HepG2 (cell line): Measurements from ENCODE around the gene HSD3B7. TPM values are rescaled to one million over a fixed set of nuclear protein-coding genes. Genes with fewer than 3 reads are reported as not detected.

Experiments used
- CBX2 ChIP-seq, 2 experiments: fragments of 200-600 bp in 1 of 2; sonication (generic); formaldehyde crosslinking in 1 of 2; IDR thresholded peaks; 2 replicates each; pipeline versions ENCODE4 v1.7.0 to v1.8.1; 2018 to 2022; ENCODE audit warnings: low read depth in 2 of 2, low read length in 1 of 2, mild to moderate bottlenecking in 1 of 2, missing genetic modification reagents in 1 of 2
- DMAP1 ChIP-seq: IDR thresholded peaks from 2 replicates; pipeline ENCODE4 v1.6.1; 2016
- POLR2A ChIP-seq, 2 experiments: IDR thresholded peaks; 2 replicates each; pipeline ENCODE4 v1.6.1; 2011; ENCODE audit warnings: low read depth in 2 of 2, low read length in 2 of 2, mild to moderate bottlenecking in 1 of 2, moderate library complexity in 1 of 2; ENCODE audit not compliant: insufficient read depth in 1 of 2
- TAF15 ChIP-seq: fragments of 200-400 bp; formaldehyde crosslinking; IDR thresholded peaks from one replicate; pipeline ENCODE4 v1.6.1; 2018; ENCODE audit warnings: mild to moderate bottlenecking, low read depth, low read length; ENCODE audit not compliant: poor library complexity, severe bottlenecking
- TRIM24 ChIP-seq: sonication (generic); formaldehyde crosslinking; IDR thresholded peaks from 2 replicates; pipeline ENCODE4 v1.8.0; 2022; ENCODE audit warnings: mild to moderate bottlenecking, missing genetic modification reagents
- ZFP82 ChIP-seq: sonication (generic); formaldehyde crosslinking; IDR thresholded peaks from 2 replicates; pipeline ENCODE4 v1.5.1; 2020; ENCODE audit warnings: mild to moderate bottlenecking, missing genetic modification reagents, borderline replicate concordance
- ZMAT3 ChIP-seq: sonication (generic); formaldehyde crosslinking; conservative IDR thresholded peaks from 2 replicates; pipeline ENCODE4 v1.7.0; 2021; ENCODE audit warnings: missing genetic modification reagents
- ZNF17 ChIP-seq: sonication (generic); formaldehyde crosslinking; IDR thresholded peaks from 2 replicates; pipeline ENCODE4 v1.5.0; 2020; ENCODE audit warnings: mild to moderate bottlenecking, missing genetic modification reagents
- ZNF331 ChIP-seq: sonication (generic); formaldehyde crosslinking; IDR thresholded peaks from 2 replicates; pipeline ENCODE4 v1.4.0; 2020; ENCODE audit warnings: missing genetic modification reagents
- ZNF367 ChIP-seq: sonication (generic); formaldehyde crosslinking; IDR thresholded peaks from 2 replicates; pipeline ENCODE4 v1.4.0; 2020; ENCODE audit warnings: missing genetic modification reagents, borderline replicate concordance
- ZNF446 ChIP-seq: sonication (generic); formaldehyde crosslinking; IDR thresholded peaks from 2 replicates; pipeline ENCODE4 v1.5.0; 2020; ENCODE audit warnings: mild to moderate bottlenecking, missing genetic modification reagents
- ZNF460 ChIP-seq: sonication (generic); formaldehyde crosslinking; IDR thresholded peaks from 2 replicates; pipeline ENCODE4 v1.5.1; 2020; ENCODE audit warnings: missing genetic modification reagents, mild to moderate bottlenecking, borderline replicate concordance
- ZNF670 ChIP-seq: sonication (generic); formaldehyde crosslinking; IDR thresholded peaks from 2 replicates; pipeline ENCODE4 v1.8.0; 2022; ENCODE audit warnings: mild to moderate bottlenecking, missing genetic modification reagents, borderline replicate concordance
- ZNF674 ChIP-seq: sonication (generic); formaldehyde crosslinking; IDR thresholded peaks from 2 replicates; pipeline ENCODE4 v1.5.0; 2020; ENCODE audit warnings: low read depth, mild to moderate bottlenecking, missing genetic modification reagents
- ZNF761 ChIP-seq: sonication (generic); formaldehyde crosslinking; conservative IDR thresholded peaks from 2 replicates; pipeline ENCODE4 v1.4.0; 2020; ENCODE audit warnings: mild to moderate bottlenecking, missing genetic modification reagents
- polyA plus RNA-seq, 8 experiments: library from polyadenylated mRNA; depleted of rRNA in 3 of 8; stranded (reverse) in 7 of 8; unstranded in 1 of 8; fragments of >200 nt; fragmentation: Illumina TruSeq in 4 of 8; extraction: Trizol in 4 of 8; gene quantifications; 2 replicates each; pipeline versions ENCODE4 v1.2.1 to v1.2.3, GENCODE V29; 2011 to 2016; ENCODE audit warnings: low read depth in 4 of 8, missing spikeins in 1 of 8, mixed read lengths in 1 of 8; ENCODE audit not compliant: insufficient read depth in 1 of 8
- total RNA-seq, 5 experiments: library from RNA; depleted of rRNA; stranded (reverse); fragments of >200 nt; fragmentation: Illumina TruSeq; extraction: Trizol; gene quantifications; 2 replicates each; pipeline ENCODE4 v1.2.3, GENCODE V29; 2016; ENCODE audit warnings: low read depth in 1 of 5
- TF ChIP-seq, protein P1 (sequence below): sonication (generic); formaldehyde crosslinking; IDR thresholded peaks from 2 replicates; pipeline ENCODE4 v1.4.0; 2020; ENCODE audit warnings: missing genetic modification reagents, mild to moderate bottlenecking, borderline replicate concordance
- TF ChIP-seq, protein P2 (sequence below): sonication (generic); formaldehyde crosslinking; IDR thresholded peaks from 2 replicates; pipeline ENCODE4 v1.4.0; 2020; ENCODE audit warnings: missing genetic modification reagents
- TF ChIP-seq, protein P3 (sequence below): sonication (generic); formaldehyde crosslinking; IDR thresholded peaks from 2 replicates; pipeline ENCODE4 v1.8.1; 2023; ENCODE audit warnings: mild to moderate bottlenecking, missing genetic modification reagents
- TF ChIP-seq, protein P4 (sequence below): IDR thresholded peaks from 2 replicates; pipeline ENCODE4 v1.6.1; 2016
- TF ChIP-seq, protein P5 (sequence below): sonication (generic); formaldehyde crosslinking; IDR thresholded peaks from 2 replicates; pipeline ENCODE4 v1.5.1; 2020; ENCODE audit warnings: mild to moderate bottlenecking, missing genetic modification reagents, moderate library complexity

The HSD3B7 gene
- total and polyA plus RNA-seq, 2 of the 13 experiments (the other 11 are each of a cell fraction or from before 2014, with no cell fraction given), result 32.9 to 69.7 TPM

DNA sequence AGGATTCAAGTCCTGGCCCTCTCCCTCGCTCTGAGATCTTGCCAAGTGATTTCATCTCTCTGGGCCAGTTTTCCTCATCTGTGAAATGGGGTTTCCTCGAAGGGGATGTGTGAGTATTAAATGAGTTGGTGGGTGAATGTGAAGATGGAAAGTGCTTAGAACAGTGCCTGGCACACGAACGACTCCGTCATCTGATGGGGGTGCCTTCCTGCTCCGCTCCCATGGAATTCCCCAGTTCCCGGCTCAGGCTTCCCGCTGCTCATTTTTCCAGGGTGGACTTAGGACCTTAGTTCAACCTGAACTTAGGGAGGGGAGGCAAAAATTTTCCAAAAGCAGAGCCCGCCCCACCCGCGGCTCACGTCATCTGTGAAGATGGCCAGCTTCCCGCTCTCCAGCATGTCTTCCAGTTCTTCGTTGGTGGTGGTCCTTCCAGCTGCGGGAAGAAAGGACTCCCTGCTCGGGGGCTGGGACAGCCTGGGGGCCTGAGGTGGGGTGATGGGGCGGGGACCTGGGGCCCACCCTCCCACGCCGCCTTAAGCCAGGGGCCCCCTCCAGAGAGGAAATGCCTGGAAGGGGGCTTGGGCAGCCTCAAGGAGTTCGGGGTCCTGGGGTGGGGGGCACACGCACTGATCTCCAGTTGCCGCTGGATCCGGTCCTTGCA, 11.4 kb downstream of the HSD3B7 start (continued):
- TF ChIP-seq TRIM24 (CRISPR knock-in tag), result no peak
- TF ChIP-seq, protein P1, sequence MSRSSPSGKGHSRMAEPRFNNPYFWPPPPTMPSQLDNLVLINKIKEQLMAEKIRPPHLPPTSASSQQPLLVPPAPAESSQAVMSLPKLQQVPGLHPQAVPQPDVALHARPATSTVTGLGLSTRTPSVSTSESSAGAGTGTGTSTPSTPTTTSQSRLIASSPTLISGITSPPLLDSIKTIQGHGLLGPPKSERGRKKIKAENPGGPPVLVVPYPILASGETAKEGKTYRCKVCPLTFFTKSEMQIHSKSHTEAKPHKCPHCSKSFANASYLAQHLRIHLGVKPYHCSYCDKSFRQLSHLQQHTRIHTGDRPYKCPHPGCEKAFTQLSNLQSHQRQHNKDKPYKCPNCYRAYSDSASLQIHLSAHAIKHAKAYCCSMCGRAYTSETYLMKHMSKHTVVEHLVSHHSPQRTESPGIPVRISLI (CRISPR knock-in tag), result no peak
- TF ChIP-seq ZNF761, result no peak
- TF ChIP-seq ZNF674, result no peak
- peak; percentile 47; the same call in 1 of the 2 replicates for TF ChIP-seq DMAP1
- TF ChIP-seq ZMAT3 (CRISPR knock-in tag), result no peak
- TF ChIP-seq, protein P2, sequence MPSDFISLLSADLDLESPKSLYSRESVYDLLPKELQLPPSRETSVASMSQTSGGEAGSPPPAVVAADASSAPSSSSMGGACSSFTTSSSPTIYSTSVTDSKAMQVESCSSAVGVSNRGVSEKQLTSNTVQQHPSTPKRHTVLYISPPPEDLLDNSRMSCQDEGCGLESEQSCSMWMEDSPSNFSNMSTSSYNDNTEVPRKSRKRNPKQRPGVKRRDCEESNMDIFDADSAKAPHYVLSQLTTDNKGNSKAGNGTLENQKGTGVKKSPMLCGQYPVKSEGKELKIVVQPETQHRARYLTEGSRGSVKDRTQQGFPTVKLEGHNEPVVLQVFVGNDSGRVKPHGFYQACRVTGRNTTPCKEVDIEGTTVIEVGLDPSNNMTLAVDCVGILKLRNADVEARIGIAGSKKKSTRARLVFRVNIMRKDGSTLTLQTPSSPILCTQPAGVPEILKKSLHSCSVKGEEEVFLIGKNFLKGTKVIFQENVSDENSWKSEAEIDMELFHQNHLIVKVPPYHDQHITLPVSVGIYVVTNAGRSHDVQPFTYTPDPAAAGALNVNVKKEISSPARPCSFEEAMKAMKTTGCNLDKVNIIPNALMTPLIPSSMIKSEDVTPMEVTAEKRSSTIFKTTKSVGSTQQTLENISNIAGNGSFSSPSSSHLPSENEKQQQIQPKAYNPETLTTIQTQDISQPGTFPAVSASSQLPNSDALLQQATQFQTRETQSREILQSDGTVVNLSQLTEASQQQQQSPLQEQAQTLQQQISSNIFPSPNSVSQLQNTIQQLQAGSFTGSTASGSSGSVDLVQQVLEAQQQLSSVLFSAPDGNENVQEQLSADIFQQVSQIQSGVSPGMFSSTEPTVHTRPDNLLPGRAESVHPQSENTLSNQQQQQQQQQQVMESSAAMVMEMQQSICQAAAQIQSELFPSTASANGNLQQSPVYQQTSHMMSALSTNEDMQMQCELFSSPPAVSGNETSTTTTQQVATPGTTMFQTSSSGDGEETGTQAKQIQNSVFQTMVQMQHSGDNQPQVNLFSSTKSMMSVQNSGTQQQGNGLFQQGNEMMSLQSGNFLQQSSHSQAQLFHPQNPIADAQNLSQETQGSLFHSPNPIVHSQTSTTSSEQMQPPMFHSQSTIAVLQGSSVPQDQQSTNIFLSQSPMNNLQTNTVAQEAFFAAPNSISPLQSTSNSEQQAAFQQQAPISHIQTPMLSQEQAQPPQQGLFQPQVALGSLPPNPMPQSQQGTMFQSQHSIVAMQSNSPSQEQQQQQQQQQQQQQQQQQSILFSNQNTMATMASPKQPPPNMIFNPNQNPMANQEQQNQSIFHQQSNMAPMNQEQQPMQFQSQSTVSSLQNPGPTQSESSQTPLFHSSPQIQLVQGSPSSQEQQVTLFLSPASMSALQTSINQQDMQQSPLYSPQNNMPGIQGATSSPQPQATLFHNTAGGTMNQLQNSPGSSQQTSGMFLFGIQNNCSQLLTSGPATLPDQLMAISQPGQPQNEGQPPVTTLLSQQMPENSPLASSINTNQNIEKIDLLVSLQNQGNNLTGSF (CRISPR knock-in tag), result peak; percentile 79
- TF ChIP-seq ZNF367, result no peak
- no peak for TF ChIP-seq ZNF17 (CRISPR knock-in tag)
- TF ChIP-seq ZNF460 (CRISPR knock-in tag), result peak; percentile 39; the same call in 1 of the 2 replicates
- TF ChIP-seq ZNF446 (CRISPR knock-in tag), result no peak
- no peak for TF ChIP-seq TAF15
- TF ChIP-seq, protein P3, sequence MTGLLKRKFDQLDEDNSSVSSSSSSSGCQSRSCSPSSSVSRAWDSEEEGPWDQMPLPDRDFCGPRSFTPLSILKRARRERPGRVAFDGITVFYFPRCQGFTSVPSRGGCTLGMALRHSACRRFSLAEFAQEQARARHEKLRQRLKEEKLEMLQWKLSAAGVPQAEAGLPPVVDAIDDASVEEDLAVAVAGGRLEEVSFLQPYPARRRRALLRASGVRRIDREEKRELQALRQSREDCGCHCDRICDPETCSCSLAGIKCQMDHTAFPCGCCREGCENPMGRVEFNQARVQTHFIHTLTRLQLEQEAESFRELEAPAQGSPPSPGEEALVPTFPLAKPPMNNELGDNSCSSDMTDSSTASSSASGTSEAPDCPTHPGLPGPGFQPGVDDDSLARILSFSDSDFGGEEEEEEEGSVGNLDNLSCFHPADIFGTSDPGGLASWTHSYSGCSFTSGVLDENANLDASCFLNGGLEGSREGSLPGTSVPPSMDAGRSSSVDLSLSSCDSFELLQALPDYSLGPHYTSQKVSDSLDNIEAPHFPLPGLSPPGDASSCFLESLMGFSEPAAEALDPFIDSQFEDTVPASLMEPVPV, result peak; percentile 25; the same call in 1 of the 2 replicates
- TF ChIP-seq ZNF670, result no peak
- TF ChIP-seq ZFP82 (CRISPR knock-in tag), result no peak
- TF ChIP-seq, protein P4, sequence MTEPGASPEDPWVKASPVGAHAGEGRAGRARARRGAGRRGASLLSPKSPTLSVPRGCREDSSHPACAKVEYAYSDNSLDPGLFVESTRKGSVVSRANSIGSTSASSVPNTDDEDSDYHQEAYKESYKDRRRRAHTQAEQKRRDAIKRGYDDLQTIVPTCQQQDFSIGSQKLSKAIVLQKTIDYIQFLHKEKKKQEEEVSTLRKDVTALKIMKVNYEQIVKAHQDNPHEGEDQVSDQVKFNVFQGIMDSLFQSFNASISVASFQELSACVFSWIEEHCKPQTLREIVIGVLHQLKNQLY (CRISPR knock-in tag), result no peak; the same call in 1 of the 2 replicates
- peak; percentile 40 to 74 for TF ChIP-seq POLR2A (IDR thresholded peaks at IDR 0.05; ENCODE audit: insufficient read depth in 1 of 2, low read depth in 2 of 2, low read length in 2 of 2)
- no peak for TF ChIP-seq CBX2 (IDR thresholded peaks at IDR 0.05; ENCODE audit: low read depth, low read length)
- no peak for TF ChIP-seq CBX2 (CRISPR knock-in tag; IDR thresholded peaks at IDR 0.05; ENCODE audit: low read depth)
- TF ChIP-seq, protein P5, sequence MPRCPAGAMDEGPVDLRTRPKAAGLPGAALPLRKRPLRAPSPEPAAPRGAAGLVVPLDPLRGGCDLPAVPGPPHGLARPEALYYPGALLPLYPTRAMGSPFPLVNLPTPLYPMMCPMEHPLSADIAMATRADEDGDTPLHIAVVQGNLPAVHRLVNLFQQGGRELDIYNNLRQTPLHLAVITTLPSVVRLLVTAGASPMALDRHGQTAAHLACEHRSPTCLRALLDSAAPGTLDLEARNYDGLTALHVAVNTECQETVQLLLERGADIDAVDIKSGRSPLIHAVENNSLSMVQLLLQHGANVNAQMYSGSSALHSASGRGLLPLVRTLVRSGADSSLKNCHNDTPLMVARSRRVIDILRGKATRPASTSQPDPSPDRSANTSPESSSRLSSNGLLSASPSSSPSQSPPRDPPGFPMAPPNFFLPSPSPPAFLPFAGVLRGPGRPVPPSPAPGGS (CRISPR knock-in tag), result no peak
- TF ChIP-seq ZNF331 (CRISPR knock-in tag), result peak; percentile 11; the same call in 1 of the 2 replicates
